ENCODE results near the gene BEX4.

GRCh38 chrX:103258275-103258674 lies 43.4 kb downstream of the BEX4 start:
- TF ChIP-seq POLR2A (IDR thresholded peaks at IDR 0.05; ENCODE audit: low read depth, low read length) (no peak), BHLHE40 (IDR thresholded peaks at IDR 0.05; ENCODE audit: low read depth, low read length) (no peak), CTCF (conservative IDR thresholded peaks at IDR 0.05; ENCODE audit: low read depth, low read length) (no peak), CEBPB (IDR thresholded peaks at IDR 0.05; ENCODE audit: low read depth, low read length) (no peak), RFX5 (IDR thresholded peaks at IDR 0.05; ENCODE audit: low read depth, low read length) (no peak), SMC3 (IDR thresholded peaks at IDR 0.05; ENCODE audit: low read depth, low read length) (no peak), CHD1 (IDR thresholded peaks at IDR 0.05; ENCODE audit: low read depth, low read length) (no peak), MXI1 (IDR thresholded peaks at IDR 0.05; ENCODE audit: borderline replicate concordance, low read depth, low read length) (no peak), FOS (IDR thresholded peaks at IDR 0.05; ENCODE audit: low read depth, low read length) (no peak), USF2 (IDR thresholded peaks at IDR 0.05; ENCODE audit: low read depth, low read length) (no peak)
